HPDE6-E6E7 (cell line): ENCODE measurements around the gene WTIP.
"Not testable (repeated sequence)": the region's sequence is repeated elsewhere in the genome, so short reads cannot be mapped to it uniquely, and the experiment has no call there.

ENCODE experiments used
- DNase-seq: peaks from one replicate; pipeline ENCODE4 v3.0.0; 2011; ENCODE audit warnings: missing footprints; ENCODE audit errors: extremely low spot score

WTIP gene

DNA sequence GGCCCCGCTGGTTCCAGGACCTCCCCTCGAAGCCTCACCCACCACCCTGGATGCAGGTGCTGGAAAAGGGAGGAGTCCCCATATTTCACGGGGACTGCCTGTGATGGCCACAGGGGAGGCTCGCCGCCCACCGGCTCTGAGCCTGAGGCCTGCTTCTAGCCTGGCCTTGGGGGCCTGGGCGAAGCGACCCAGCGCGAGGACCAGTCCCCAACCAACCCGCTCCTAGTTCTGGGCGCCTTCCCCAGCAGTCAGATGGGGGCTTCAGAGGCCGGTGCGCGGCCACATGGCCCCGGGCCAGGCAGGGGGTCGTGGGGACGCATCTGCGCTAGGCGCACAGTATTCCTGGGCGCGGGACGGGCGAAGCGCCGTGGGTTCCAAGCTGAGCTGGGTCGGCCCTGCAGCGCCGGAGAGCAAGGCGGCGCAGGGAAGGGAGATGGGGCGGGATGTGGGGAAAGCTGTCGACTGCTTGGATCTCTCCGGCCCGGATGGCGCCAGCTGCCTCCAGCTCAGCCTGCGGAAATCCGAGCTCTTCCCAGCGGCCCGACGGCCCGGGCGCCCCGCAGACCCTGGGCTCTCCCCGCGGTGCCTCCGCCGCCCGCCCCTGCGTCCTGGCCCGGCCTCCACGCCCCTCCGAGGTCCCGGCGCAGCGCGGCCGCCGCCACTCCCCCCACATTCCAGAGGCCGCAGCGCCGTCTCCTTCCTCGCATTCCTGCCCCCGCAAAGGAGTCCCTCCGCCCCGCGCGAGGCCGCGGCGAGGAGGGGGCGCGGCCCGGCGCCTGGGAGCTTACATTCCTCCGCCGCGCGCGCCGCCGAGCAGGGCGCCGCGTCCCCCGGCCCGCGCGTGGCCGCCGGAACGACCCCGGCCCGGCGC, at the start of gene WTIP:
WTIP (plus strand) TSS at position 788 of the 871 bp plus-strand sequence. CDS start 217 bp downstream, outside the sequence.
- peak; percentile 39 for DNase-seq

DNA sequence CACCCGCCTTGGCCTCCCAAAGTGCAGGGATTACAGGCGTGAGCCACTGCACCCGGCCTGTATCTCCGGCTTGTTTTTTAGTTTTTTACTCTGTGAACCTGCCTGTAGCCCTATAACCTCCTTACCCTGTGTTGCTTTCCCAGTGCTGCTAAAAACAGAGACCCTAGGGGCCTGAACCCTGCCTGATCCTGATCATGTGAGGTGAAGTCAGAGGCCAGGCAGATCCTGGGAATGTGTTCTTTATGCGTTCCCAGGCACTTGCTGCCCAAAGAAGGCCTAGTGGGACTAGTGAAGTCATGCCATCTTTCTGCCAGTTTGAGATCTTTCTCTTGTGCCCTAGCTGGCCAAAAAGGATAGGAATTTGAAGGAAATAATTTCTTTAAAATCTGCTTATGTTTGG, 48.8 kb upstream of the WTIP start:
- no peak for DNase-seq

DNA sequence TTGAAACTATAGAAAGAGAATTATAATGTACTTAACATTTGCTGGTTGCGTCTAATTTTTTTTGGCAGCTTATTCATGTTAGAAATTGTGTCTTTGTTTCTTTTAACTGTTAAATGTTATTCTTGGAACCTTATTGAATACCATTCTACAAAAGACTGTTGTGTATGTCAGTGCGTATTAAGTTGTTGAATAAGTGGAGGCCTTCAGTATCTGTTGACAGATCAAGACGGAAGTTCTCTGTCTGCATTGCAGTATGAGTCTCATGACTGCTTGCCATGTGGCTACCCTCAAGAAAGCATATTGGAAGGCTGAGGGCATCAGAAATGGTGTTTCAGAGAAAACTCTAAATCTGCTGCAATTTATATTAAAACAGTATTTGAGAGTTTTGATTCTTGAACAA, 44.8 kb upstream of the WTIP start:
- no peak for DNase-seq

DNA sequence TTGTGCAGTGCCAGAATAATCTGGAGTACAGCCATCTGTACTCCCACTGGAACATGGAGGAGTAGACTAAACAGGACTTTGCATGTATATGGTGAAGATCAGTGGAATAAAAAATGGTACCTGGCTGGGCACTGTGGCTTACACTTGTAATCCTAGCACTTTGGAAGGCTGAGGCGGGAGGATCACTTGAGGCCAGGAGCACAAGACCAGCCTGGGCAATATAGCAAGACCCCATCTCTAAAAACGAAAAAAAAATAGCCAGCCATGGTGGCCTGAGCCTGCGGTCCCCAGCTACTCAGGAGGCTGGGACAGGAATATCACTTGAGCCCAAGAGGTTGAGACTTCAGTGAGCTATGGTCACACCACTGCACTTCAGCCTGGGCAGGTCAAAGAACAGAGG, 33.4 kb upstream of the WTIP start:
- DNase-seq, result no peak

DNA sequence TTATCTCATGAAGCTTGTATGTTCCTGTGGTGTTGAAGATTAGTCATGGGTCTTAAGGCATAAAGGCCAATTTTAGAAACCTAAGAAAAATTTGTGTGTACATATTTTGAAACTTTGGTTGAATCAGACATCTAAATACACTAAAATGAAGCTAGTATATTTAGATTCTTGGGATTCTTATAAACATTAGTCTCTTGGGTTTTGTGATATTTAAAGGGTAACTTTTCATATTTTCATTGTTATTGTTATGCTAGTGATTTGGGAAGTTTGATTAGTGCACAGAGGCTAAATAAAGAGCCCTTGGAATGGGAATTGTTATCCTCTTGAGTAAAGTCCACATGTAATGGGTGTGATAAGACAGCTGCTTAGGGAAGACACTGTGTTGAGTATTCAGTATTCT, 28.8 kb upstream of the WTIP start:
- DNase-seq, result no peak

DNA sequence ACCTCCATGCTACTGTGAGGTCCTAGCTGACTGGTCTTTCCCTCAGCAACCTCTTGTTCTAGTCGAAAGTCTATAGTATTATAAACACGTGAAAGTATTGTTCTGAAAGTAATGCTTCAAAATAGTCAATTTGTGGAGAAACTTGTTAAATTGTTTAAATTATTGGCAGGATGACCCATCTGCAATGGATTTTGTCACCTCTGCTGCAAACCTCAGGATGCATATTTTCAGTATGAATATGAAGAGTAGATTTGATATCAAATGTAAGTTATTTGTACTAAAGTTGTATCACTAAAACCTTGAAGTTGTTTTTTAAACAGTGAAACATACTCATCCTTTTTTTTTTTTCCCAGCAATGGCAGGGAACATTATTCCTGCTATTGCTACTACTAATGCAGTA, 27.5 kb upstream of the WTIP start:
- DNase-seq, result no peak

DNA sequence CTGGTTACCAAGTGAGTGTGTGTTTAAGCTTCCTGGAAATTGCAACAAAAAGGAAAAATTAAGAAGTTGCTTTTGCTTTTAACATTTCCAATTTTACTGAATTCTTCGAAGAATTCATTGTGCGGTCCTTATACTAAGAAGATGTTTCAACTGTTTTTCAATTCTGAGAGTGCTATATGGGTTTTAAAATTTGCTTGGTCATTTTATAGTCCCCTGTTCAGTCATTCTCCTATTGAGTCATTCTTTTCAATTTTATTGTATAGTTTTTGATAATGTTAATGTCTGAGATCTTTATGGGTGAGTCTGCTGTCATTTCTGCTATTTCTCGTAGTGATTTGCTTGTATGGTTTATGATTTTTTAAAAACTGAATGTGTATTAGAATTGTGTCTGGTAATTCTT, 26.9 kb upstream of the WTIP start:
- DNase-seq, result no peak

DNA sequence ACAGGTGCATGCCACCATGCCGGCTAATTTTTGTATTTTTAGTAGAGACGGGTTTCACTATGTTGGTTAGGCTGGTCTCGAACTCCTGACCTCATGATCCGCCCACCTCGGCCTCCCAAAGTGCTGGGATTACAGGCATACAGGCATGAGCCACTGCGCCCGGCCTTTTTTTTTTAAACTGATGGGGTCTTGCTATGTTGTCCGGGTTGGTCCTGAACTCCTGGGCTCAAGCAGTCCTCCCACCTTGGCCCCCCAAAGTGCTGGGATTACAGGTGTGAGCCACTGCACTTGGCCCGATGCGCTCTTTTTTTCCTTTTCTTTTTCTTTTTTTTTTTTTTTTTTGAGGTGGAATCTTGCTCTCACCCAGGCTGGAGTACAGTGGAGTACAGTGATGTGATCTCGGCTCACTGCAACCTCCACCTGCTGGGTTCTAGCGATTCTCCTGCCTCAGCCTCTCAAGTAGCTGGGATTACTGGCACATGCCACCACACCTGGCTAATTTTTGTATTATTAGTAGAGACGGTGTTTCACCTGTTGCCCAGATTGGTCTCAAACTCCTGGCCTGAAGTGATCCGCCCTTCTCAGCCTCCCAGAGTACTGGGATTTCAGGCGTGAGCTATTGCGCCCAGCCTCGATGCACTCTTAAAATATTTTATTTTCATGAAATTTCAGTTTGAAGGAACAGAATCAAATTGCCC, 25.6 kb upstream of the WTIP start:
- DNase-seq, result not testable (repeated sequence)

DNA sequence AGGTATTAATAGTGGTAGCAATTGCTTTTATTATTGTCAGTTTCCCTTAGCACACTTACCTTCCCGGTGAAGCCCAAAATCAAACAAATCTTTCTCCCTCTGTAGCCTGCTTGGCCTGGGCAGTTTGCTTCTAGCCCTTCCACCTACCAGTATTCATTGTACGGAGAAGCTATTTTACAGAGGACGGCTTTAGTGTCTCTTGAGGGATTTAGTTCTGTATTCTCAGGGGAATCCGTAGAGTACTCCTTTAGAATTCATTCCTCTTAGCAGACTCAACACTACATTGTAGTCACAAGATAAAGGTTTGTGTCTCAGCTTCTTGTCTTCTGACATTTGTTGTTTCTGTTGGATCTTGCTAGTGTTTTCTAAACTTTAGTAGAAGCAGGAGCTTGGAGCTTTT, 24.1 kb upstream of the WTIP start:
- no peak for DNase-seq

DNA sequence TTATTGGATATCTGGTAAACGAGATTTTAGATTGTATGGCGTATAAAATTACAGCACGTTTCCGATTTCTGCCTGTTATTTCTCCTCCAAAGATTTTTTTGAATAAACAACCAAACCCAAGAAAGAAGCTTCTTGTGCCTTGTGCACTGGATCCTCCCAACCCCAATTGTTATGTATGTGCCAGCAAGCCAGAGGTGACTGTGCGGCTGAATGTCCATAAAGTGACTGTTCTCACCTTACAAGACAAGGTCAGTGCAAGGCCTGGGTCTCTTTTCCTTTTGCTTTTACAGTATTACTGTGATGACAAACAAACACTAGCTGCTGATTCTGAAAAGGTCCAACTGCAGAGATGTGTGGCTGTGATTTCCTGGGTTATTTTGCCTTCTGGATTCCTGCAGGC, 22.9 kb upstream of the WTIP start:
- DNase-seq, result no peak

DNA sequence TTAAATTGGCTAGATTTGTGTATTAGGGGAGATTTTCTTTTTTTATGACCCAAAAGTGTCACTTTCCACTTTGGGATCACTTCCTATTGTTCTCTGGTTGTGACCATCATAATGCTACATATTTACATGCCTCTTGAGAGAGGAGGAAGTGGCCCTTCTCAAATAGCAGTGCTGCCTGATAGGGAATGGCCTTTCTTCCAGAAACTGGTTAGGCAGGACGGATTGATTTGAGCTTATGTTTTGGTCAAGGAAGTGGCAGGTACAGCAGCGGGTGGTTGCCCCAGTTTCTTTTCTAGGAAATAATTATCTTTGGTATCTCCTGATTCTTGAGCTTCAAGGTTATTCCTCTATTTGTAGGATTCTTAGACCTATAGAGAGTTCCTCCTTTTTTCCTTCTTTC, 21.9 kb upstream of the WTIP start:
- no peak for DNase-seq

DNA sequence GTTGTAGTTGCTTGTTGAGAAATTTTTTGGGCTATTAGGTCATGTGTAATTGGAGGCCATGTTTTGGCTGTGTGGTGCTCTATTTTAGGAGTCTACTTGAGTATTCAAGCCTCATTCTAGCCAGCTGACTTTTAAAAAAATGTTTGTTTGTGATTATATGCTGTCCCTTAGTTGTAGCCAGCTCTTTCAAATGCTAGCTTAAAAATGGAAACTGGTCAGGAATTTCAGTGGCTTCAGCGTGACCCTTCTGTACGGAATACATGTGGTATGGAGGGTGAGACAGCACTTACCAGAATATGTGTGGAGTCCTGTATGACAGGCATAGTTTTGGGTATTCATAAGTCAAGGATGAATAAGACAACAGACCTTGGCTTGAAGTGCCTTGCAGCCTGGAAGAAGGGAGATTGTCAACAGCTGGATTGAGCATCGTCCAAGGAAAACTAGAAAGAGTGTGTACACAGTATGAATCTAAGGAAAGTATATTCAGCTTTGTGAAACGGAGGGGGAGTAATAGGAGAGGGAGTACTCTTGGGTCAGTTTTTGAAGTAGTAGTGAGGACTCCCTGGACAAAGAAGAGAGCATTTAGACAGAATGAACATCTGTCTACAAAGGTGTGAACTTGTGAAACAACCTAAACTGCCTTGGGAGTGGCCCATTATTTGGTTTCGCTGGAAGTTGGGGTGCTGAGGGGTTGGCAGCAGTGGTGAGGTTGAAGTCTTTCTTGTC, 20.0 kb upstream of the WTIP start:
- DNase-seq, result no peak

DNA sequence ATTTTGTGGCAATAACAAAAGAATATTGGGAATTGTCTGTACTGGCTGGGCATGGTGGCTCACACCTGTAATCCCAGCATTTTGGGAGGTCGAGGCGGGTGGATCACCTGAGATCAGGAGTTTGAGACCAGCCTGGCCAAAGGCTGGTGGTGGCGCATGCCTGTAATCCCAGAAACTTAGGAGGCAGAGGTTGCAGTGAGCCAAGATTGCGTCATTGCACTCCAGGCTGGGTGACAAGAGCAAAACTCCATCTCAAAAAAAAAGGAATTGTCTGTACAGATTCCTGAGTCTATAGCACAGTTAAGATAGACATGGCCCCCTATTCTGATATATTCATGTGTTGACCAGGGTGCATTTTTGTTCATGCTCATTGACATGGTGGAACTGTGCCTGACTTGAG, 16.8 kb upstream of the WTIP start:
- DNase-seq, result not testable (repeated sequence)

DNA sequence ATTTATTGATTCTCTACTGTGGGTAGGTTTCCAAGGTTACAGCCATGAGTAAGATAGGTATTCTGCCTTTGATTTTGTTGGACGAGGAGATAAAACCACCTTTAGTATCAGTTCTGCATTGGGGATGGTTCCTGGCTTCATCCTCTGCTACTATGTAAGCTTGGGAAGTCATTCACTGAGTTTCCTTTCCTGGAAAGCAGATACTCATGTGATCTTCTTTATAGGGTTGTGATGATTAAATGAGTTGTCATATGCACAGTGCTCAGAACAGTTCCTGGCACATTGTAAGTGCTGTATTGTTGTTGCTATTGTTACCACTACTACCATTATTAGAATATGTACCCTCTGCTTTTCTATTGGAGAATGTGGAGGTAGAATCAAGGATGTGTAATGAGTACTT, 13.1 kb upstream of the WTIP start:
- no peak for DNase-seq

DNA sequence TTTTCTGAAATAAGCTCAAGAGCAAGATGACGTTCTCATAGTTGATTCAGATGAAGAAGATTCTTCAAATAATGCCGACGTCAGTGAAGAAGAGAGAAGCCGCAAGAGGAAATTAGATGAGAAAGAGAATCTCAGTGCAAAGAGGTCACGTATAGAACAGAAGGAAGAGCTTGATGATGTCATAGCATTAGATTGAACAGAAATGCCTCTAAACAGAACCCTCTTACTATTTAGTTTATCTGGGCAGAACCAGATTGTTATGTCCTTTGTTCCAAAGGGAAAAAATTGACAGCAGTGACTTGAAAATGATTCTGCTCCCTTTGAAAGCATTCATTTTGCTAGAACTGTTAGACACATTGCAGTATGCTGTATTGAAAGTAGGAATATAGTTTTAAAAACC, 12.5 kb upstream of the WTIP start:
- DNase-seq, result not testable (repeated sequence)

DNA sequence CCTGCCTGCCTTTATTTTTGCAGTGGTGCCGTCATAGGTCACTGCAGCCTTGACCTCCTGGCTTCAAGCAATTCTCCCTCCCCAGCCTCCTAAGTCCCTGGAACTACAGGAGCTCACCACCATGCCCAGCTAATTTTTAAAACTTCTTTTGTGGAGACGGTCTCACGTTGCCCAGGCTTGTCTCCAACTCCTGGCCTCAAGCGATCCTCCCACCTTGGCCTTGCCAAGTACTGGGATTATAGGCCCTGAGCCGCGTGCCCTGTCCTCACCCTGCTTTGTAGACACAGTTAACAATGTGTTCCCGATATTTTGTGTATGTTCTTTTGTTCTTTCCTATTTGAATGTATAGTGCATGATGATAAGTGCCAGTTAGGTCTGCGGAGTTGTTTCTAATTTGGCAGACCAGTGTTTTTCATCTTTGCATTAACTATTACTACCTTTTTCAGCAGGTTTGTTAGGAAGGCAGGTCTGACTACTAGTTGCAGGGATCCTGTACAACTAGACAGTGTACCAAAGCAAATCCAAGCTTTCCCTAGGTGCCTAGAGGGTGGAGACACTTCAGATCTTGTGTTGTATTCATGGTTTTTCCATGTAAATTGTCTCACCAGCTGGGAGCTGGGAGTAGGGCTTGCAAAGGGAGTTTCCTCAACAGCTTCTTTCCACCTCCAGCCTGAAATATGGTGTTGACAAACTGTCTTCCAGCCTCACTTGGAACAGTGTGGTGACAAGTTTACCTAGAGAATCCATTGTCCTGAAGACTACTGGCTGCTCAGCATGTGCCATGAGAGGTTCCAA, 9.5 kb upstream of the WTIP start:
- DNase-seq, result no peak

DNA sequence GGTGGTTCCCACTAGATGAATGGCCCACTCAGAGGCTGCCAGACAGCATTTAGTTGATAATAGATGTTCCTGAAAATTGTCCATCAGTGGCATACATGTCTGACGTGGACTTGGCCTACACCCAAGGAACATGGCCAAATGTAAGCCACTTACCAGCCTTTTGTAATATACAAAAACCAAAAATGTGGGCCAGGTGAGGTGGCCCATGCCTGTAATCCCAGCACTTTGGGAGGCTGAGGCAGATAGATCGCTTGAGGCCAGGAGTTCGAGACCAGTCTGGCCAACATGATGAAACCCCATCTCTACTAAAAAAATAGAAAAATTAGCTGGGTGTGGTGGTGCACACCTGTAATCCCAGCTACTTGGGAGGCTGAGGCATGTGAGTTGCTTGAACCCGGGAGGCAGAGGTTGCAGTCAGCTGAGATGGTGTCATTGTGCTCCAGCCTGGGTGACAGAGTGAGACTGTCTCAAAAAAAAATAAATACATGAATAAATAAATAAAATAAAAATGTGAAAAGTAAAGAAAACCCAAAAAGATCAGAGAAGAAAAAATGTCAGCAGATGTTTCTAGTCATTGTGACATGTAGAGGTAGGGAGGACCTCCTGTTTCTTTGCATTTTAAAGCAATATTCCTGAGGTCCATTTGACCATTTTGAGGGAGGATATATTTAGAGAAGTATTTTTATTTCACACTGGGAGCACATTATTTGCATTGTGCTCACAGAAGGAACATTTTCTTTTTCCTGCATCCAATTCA, 7.1 kb upstream of the WTIP start:
- no peak for DNase-seq

DNA sequence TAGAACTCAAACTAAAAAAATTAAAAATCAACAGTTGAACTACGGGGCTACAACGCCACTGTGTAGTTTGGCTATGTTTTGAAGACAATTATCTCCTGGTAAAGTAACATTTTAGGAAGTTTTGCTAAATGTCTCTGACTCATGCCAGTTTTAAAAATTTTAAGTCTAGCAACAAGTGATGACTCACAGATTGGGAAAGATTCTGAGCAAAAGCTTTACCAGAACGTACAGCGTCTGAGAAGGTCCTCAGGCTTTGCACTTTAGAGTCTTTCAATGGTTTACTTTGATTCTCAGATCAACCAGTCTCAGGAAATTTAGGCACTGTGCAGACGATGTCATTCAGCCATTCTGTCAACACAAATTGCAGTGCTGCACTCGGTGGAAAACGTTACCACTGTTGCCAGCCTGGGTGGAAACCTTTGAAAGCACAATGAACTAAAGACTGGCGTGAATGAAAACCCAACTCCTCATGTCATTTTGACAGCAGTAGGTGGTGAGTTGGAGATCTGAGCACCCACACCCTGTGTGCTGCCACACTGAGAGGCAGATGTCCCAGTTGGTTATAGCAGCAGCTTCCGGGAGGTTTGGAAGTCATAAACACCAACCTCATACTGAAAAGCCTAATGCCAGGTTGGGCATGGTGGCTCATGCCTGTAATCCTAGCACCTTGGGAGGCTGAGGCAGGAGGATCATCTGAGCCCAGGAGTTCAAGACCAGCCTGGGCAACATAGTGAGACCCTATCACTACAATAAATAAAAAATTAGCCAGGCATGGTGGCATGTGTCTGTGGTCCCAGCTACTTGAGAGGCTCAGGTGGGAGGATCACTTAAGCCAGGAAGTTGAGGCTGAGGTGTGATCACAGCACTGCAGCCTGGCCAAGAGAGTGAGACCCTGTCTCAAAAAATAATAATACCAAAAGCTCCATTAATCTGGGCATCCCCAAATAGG, 6.3 kb upstream of the WTIP start:
- DNase-seq, result peak; percentile 27

DNA sequence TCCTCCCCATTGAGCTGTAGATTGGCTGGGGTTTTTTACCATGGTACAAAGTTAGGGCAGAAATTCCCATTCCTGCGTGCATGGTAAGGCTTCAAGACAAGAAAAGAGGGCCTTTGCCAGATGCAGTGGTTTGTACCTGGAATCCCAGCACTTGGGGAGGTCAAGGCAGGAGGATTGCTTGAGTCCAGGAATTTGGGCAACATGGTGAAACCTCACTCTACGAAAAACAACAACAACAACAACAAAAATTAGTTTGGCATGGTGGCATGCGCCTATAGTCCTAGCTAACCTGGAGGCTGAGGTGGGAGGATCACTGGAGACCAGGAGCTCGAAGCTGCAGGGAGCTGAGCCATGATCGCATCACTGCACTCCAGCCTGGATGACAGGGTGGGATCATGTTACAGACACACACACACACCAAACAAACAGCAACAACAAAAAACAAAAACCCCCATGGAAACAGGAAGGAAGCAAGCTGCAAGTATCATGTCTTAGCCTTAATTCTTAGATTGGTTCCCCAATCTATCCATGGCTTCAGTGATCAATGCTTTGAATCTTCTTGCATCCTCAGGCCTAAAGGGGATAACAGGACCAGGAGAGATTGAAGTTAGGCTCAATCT, 5.5 kb upstream of the WTIP start:
- no peak for DNase-seq
